GM08714 (cell line): ENCODE results near the gene KIAA0232.
A peak's percentile ranks its signal among the peaks of the same experiment; 100 is the strongest.
"Not testable (repeated sequence)": the region's sequence is repeated elsewhere in the genome, so short reads cannot be mapped to it uniquely, and the experiment has no call there.

ENCODE experiments used
- H3K4me3 ChIP-seq: fragments of 200-500 bp; sonication (Bioruptor generic); 2 replicates; pipeline ENCODE4 v1.5.1; 2014; ENCODE audit warnings: mild to moderate bottlenecking, low read length, inconsistent platforms
- ZNF274 ChIP-seq: IDR thresholded peaks from 2 replicates; pipeline ENCODE4 v1.6.1; 2012; ENCODE audit warnings: mild to moderate bottlenecking, low read depth, low read length

Gene KIAA0232

DNA sequence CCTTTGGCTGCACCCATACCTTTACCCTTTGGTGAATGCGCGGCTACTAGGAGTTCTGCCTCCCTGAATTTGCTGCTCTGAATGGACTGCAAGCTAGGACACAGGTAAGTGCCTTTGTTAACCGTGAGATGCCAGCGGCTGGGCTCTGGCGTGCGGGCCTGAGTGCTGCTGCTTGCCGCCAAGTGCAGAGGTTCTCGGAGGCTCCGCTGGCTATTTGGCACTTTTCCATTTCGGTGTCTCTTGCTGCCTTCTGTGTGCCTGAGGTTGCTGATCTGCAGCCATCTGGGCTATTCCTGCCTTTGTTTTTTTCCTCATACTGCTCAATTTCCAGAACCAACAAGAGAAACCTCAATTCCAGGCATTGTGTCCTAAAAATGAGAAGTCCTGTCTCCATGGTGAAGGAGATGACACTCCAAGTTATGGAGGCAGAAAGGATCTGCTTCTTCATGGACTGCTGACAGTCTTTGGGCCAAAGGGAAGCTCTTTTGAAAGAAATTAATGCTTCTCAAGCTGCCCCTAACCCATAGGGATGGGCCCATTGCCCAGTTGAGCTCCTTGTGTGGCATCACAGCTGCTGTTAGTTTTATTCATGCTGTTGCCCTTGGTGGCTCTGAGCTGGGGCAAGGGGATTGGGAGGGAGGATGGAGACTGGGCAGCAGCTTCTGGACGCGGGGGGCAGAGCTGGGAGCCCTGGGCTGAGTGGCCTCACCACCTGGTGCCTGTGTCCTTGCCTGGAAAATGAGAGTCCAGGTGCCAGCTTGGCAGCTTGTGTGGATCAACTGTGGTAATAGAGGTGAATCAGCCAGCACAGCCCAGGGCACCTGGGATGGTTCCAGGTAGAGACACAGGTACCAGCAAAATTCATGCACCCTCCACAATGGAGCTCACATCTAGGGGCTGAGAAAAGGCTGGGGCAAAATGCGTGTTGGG is 123.3 kb downstream of the KIAA0232 start:
- TF ChIP-seq ZNF274: no peak
- H3K4me3 ChIP-seq: no peak overlapping the region

DNA sequence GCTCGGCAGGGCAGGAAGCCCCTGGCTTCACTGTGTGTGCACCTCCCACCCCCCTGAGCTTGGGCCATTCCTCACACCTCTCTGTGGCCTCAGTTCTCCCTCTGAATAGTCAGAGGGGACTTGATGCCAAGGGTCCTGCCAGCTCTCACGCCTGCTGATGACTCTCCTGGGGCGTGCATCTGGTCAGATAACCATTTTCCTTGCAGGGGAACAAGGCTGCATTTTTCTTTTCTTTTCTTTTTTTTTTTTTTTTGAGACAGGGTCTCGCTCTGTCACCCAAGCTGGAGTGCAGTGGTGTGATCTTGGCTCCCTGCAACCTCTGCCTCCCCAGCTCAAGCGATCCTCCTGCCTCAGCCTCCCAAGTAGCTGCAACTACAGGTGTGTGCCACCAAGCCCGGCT is 124.0 kb downstream of the KIAA0232 start:
- H3K4me3 ChIP-seq: not testable (repeated sequence)

DNA sequence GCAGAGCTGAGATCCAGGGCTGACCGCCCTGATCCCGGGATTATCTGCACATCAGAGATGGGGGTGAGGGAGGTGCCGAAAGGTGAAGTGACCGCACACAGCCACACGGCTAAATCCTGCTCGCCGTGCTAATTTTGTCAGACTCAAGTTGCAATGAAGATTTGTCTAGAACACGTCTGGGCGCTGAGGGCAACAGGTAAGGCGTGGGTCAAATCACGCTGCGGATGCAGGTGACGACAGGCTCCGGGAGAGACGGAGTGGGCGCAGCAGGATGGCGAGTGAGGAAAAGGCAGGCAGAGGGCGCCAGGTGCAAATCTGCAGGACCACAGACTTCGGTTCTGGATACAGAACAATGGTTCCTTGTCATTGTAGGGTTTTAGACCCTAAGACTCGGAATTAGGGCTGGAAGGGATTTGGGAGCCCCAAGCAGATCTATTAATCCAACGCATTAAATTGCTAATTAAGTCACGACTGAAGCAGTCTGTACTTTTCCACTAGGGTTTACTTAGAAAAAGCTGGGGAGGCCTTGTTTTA is 125.2 kb downstream of the KIAA0232 start:
- H3K4me3 ChIP-seq: no peak overlapping the region

DNA sequence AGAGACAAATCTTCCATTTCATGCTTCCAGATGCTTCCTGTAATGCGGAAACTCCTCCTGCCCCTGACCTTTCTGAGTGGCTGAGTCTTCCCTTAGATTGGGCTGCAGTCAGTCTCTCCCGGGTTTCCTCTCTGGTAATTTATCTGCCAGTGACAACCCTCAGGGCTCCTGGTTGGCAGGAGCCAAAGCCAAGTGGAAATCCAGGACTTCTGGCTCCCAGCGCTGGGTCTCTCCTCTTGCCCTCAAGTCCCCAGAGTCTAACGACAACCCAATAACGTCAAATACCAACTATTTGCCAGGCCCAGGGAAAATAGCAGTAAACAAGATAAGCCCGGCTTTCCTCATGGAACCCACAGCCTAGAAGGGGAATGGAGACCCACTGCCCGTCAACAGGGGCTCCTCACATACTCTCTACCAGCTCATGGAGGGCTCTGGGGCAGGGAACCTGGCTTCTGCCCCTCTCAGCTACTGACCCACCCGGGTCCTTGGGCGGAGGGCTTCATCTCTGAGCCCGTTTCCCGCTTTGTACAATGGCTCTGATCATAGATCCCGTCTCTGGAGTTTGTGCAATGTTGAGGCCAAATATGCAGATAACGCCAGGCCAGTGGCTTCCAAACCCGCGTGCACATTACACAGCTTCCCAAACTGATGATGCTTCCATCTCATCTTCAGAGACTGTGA is 126.0 kb downstream of the KIAA0232 start:
- TF ChIP-seq ZNF274: no peak
- H3K4me3 ChIP-seq: peak overlapping the region; percentile 56; the same call in 1 of the 2 replicates

More for the DNA sequence above, 125.2 kb downstream of the KIAA0232 start:
- no peak for TF ChIP-seq ZNF274

DNA sequence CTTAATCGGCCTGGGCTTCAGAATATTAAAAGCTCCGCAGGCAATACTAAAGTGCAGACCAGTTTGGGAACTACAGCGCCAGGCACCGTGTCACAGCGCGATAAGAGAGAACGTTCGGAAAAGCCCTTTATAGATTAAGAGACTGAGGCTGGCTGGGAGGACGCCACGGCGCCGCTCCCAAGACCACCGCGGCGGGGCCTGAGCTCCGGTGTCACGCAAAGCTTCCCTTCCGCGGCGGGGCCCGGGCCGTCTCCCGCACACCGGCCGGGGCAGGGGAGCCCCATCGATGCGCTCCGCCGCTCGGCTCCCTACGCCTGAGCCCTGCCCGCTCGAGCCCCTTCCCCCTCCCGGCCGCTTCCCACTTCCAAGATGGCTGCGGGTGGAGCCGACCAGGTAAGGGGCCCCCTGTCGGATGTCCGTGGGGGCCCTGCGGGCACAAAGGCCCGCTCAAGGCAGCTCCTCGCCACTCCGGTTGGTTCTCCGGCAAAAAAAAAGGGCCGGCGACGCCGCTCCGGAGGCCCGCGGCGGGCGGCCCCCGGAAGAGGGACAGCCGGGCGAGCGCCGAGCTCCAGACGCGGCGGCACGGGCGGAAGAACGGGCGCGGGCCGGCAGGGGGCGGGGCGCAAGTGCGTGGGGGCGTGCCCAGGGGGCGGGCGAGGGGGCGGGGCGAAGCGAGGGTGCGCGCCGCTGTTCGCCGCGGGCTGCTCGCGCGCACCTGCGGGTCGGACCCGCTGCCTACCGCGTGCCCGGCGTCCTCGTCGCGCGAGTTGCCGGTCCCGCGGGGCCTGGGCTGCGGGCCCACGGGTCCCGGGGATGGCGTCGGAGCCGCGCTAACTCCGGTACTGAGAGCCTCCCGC is 126.8 kb downstream of the KIAA0232 start, which contains the start of gene TBC1D14:
TBC1D14 (plus strand) TSS at position 714 of the 857 bp plus-strand sequence. CDS start 13,564 bp downstream, outside the sequence.
- TF ChIP-seq ZNF274: no peak
- peak within 1 kb of the TSS; percentile 83 for H3K4me3 ChIP-seq

DNA sequence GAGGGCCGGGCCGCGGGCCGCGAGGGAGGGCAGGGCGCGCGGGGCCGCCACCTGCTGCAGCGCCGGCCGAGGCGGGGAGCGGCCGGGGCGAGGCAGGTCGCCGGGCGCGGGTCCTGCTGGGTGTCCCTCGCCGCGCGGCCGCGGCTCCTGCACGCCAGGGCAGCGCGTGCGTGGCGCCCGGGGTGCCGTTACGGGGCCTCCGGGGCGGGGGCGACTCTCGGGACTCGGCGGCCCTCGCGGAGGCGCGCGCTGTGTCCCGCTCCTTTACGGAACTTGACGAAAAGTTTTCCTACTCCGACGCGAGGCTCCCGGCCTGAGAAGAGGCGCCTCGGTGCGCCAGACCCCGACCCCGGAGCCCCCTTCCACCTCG is 127.4 kb downstream of the KIAA0232 start:
- H3K4me3 ChIP-seq: peak overlapping the region; percentile 83
- no peak for TF ChIP-seq ZNF274

DNA sequence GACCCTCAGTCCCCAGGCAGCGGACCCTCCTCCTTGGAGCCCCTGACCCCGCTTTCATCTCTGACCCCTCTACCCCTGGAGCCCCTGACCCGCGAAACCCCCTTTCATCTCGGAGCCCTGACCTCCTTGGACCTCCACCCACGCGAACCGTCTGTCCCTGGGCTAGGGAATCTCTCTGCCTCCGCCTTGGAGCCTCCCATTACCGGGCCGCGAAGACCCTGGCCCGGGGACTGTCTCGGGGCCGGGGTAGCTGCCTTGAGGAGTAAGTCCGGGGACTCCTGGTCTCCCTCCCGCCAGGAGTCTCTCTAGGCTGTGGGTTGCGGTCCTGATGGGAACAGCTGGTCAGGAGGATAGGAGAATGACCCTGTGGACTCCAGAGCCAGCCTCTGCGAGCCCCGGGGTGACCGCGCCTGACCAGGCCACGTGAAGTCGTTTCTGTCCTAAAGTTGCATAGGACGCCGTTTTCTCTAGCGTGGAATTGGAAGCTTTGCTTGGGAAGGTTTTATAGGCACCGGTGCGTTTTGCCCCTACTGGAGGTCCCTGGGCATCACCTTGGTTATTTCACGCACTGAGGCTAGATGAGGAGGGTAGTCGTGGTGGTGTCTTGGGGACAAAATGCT is 127.9 kb downstream of the KIAA0232 start:
- no peak for TF ChIP-seq ZNF274
- peak overlapping the region; percentile 83 for H3K4me3 ChIP-seq

DNA sequence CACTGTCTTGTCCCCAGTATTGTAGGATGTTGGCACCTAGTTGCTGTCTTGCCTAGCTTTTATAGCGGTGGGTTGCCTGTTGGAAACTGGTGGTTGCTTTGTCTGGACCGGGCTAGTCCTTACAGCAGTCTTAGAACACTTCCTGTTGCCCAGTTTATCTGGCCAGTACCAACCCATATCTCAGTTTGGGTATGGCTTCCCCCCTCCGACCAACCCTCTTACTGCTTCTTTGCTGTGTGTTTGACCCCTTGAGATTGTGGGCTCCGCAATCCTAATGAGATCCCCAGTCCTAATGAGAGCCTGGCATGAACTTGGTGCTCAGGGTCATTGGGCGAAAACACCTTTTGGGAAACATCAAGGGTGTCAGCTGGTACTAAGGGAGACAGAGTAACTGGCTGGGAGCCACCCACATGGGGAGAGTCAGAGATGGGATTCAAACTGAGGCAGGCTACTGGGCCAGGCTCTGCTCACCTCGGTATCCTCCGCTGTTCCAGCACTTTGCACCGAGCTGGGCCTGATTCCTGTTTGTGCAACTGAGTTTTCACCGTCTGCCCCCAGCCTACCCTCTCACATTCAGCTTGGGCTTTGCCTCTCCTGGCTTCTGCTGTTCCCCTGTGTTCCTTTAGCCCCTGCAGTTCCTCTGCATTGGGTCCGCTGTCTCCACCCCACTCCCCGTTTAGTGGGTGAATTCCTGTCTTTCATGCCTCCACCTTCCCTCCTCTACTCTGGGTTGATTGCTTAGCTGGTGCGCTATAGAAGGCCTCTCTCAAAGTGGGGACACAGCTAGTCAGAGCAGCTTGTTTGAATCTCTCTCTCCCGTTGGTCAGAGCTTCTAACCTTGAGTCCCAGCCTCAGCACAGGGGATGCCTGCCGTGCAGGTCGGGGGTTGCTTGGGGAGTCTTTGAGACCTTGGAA is 128.7 kb downstream of the KIAA0232 start:
- no peak for TF ChIP-seq ZNF274
- peak overlapping the region; percentile 83; the same call in 1 of the 2 replicates for H3K4me3 ChIP-seq

DNA sequence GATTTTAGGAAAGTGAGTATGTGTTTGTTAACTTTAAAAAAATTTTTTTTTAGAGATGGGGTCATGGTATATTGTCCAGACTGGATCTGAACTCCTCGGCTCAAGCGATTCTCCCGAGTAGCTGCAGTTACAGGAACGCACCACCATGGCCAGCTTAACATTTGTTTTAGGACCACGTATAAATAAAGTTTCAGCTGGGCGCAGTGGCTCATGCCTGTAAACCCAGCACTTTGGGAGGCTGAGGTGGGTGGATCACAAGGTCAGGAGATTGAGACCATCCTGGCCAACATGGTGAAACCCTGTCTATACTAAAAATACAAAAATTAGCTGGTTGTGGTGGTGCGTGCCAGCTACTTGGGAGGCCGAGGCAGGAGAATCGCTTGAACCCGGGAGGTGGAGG is 129.4 kb downstream of the KIAA0232 start:
- not testable (repeated sequence) for H3K4me3 ChIP-seq

DNA sequence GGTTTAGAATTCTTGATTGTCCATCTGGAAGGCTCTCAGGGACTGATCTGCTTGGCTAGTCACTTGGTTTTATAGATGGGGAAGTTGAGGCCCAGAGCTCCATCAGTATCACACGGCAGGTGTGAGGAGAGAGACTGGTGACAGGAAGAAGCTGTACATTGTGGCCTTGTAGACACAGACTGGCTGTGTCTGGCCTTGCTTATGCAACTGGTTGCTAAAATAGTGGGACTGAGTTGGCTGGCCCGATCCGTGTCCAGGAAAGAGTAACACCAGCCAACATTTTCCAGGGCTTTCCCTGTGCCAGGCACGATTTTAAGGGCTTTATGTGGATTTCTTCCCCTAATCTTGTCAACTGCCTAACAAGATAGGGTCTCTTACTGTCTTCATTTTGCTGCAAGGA is 129.9 kb downstream of the KIAA0232 start:
- TF ChIP-seq ZNF274: no peak
- H3K4me3 ChIP-seq: no peak overlapping the region

DNA sequence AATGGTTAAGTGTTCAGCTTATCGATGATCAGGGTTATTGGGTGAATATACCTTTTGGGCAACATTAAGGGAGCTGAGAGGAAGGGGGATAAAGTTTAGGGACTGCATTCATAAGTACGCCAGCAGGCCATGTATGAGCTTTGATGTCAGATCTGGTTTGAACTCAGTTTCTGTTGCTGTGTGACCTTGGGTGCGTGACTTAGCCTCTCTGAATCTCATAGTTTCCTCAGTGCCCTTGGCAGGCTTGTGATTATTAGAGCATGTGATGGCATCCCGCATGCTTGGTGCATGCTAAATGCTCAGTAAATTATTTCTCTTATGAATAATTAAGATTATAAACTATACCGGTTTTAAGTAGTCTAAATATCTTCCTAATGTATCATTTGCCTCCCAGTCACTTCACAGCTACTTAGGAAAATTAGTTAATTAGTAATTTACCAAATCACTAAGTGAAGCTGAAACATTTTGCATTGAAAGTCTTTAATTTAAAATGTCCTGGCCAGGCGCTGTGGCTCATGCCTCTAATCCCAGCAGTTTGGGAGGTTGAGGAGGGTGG is 130.9 kb downstream of the KIAA0232 start:
- TF ChIP-seq ZNF274: no peak
- H3K4me3 ChIP-seq: no peak overlapping the region

DNA sequence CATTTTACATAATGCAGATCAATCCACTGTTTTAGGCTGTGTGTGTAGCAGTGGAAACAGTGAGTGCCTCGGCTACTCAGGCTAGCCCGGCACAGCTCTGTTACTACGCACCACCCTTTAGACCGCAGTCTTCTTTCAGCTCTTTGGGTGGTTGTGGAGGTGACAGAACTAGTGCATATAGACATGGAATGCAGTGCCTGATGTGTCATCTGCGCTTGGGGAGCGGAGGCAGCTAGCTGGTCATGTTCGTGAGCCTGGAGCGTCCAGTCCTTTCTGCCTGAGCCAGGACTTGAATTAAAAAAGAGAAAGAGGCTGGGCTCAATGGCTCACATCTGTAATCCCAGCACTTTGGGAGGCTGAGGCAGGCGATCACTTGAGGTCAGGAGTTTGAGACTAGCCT is 131.9 kb downstream of the KIAA0232 start:
- no peak overlapping the region for H3K4me3 ChIP-seq
- no peak for TF ChIP-seq ZNF274
